Activated CD4-positive, CD25-positive, alpha-beta regulatory T cell treated with anti-CD3 and anti-CD28 coated beads, Interleukin-2, amount 50 U/mL, for 16 hours (primary cell): ENCODE results near the gene SRSF3.
A peak's percentile ranks its signal among the peaks of the same experiment; 100 is the strongest.
"Not testable (repeated sequence)": the region's sequence is repeated elsewhere in the genome, so short reads cannot be mapped to it uniquely, and the experiment has no call there.

ENCODE experiments used
- DNase-seq: peaks from one replicate; pipeline ENCODE4 v3.0.0-alpha.2; 2020; ENCODE audit warnings: low read depth, low spot score

Gene SRSF3

DNA sequence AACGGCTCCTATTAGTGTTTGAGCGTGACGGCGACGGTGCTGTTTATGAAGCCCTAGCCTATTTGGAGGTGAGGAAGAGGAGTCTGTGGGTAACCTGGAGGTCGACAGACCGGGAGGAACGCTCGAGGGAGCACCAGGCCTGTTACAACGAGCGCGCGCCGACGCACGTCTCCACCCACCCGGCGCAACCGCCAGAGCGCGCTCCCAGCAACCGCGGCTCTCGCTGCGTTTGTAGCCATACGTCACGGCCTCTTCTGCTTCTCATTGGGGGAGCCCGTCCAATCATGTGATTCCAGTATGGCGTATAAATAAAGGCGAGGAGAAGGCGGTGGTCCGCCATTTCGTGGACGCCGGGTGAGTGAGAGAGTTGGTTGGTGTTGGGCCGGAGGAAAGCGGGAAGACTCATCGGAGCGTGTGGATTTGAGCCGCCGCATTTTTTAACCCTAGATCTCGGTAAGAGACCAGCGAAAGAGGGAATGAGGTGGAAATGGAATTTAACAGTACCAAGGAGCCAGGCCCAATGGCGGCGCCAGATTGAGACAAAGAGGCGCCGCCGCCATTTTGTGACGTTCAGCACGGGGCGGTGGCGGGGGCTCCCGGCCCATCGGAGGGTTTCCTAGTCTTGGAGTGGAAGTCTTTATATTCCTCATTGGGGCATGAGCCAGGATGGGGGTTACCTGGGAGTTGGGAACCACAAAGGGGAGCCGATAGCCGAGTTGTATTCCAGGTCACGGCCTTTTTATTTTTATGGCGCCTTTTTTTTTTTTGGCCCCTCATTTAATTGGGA, at the start of gene SRSF3:
TSS of gene SRSF3 (plus strand) at position 334 of the 787 bp plus-strand sequence. CDS start 2,401 bp downstream, outside the sequence.
- DNase-seq = peak; percentile 95

DNA sequence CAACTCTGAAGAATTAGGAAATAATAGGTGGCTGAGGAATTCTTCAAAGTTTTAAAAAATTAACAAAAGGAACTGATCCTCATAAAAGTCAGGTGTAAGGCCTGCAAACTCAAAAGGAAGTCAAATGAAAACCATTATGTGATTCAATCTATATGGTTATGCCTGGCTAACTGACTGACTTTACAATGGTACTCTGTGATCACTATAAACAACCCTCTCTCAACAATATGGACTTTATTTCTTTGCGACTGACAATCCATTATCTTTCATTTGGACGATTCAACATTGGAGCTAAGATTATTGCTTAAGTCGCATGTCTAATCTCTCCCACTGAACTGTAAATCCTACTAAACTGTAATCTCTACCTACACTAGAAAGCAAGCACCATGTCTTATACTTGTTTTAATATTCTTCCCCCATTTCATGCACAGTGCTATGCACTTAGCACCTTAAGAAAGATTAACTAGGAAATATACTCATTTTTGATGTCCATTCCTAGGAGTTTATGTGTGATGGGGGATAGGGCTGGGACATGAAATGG, 48.3 kb upstream of the SRSF3 start:
- DNase-seq = no peak

DNA sequence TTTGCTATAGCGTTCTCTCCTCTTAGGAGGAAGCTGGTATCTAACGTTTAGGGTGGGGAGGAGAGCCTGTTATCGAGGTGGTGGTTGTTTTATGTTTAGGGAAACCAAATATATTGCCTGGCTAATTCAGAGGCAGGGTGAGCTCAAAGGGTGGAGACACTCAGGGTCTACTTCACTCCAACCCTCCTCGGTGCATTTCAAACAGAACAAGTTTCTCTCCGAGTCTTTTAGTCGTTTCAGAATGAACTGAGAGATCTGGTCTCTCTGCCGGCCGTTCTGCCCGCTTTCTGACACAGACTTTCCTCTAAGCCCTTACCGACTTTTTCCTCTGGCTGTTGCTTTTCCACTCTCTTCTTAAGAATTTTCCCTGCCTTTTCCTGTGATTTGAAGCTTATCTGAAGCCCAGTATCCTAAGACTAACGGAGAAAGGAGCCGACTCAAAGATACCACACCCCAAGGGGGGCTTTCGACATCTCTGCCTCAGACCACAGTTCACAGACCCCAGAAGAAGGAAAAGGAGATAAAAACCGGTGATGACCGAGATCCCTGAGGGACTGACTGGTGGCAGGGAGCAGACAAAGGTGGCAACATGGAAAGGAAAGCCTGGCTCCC, 47.7 kb upstream of the SRSF3 start:
- DNase-seq = no peak

DNA sequence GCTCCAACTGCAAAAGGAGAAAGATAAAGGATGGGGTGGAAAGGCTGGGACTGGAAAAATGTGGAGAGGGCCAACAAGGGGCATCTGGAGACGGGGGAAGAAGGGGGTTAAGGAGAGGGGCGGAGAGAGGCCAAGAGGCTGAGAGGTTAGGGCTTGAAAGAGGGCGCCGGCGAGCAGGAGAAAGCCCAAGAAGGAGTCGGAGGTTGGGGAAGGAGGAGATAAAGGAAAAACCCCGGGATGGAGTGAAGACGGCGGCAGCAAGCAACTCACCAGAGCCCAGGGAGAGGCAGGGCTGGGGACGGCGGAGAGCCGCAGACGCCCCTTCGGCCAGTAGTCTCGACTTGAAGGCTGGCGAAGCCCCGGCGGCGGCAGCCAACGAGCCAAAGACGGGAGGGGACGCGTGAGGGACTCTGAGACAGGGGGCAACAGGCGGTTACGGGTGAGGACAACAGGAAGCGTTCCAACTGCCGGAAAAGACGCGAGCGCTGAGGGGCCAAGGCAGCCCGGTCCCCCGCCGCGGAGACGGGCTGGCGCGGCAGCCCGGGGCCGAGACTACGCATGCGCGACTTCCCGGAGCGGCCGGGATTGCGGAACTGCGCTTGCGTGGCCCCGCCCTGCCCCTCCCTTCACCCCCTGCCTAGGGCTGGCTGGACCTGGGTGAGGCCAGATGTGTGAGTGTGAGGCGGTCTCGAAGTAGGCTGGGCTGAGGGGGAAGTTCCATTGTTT, 47.1 kb upstream of the SRSF3 start, which contains the start of gene STK38:
TSS of gene STK38 (minus strand) at position 560 of the 726 bp plus-strand sequence. CDS start 7,277 bp downstream, outside the sequence.
- peak; percentile 84 for DNase-seq

DNA sequence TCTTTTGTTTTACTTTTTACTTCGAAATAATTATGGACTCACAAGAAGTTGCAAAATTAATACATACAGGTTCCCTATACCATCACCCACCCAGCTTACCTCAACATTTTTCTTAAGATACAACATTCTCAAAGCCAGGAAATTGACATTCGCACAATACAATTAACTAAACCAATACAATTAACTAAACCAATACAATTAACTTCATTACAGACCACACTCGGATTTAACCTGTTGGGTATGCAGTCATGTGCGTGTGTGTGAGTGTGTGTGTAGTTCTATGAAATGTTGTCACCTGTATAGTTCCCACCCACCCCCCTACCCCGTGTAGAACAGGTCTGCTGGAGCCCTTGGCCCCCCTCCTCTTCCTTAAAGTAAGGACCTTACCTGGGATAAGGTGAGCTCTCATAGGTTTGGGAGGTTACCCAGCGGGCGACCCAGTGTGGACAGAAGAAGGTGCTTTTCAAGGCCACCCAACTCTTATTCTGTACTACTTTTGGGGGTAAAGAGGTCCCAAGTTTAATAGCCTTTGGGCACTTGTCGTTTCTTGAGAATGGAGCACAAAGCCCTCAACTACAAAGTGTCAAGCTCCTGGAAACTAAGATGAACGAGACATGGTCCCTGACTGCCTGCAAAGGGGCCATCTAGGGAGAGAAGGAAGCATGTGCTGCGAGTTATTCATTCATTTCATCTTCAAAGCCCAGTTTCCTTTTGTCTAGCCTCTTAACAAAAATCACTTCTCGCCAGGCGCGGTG, 46.3 kb upstream of the SRSF3 start:
- DNase-seq = no peak

DNA sequence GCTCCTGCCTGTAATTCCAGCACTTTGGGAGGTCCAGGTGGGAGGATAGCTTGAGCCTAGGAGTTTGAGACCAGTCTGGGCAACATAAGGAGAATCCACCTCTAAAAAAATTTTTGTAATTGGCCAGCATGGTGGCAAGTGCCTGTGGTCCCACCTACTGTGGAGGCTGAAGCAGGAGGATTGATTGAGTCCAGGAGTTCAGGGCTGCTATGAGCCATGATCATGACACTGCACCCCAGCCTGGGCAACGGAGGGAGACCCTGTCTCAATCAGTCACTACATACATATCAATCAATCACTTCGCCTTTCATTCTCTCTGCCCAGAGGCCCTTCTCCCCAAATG, 45.8 kb upstream of the SRSF3 start:
- DNase-seq = no peak

DNA sequence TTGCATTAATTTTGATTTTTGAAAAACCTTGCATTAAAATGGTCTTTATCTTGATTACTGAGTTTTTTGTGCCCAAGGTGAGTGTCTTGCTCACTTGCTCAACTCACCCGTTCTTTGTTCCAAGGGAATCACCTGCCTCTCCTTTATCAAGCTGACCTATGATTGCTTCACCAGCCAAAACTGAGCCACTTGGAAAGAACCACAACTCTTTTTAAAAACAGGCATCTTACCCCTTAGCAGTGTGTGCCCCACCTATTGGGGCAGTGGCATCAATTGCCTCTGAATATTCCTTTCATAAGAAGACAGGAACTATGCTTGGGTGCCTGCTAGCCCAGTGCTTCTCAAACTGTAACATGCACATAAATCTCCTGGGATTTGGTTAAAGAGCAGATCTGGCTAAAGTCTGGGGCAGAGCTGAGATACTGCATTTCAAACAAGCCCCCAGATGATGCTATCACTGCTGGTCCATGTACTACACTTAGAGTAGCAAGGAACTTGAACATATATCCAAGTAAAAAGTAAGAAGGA, 43.6 kb upstream of the SRSF3 start:
- no peak for DNase-seq

DNA sequence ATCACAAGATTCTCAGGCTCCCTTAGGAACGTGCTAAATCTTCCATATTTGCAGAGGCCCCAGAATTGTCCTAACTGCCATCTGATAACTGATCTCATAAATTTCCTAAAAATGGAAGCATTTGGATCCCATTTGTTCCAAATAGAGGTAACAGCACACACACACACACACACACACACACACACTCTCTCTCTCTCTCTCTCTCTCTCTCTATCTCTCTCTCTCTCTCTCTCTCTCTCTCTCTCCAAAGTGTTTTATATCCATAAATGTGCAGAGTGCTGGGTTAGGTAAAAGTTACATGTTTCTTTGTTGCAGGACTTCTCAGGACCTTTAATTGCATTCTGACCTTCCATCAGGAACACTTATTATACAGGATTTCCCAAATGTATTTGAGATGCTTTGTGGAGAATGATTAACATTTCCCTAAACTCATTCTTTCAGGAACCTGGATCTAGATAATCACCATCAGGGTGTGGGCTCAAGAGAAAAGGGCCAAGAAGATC, 38.4 kb upstream of the SRSF3 start:
- no peak for DNase-seq

DNA sequence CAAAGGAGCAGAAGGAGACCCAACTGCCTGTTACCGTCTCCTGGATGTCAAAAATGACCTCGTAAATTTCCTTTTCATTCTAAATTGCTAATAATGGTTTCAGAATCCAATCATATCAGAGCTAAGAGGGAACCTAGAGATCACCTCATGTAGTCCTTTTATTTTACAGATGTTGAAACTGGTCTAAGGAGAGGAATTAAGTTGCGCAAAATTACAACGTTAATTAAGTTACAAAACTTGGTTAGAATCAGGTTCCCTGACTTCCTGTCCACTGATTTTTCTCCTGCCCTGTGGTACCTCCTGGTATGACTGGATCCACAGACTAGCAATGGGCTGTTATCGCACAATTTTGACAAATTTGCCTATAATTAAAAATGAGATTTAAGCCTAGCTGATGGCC, 37.9 kb upstream of the SRSF3 start:
- DNase-seq = no peak

DNA sequence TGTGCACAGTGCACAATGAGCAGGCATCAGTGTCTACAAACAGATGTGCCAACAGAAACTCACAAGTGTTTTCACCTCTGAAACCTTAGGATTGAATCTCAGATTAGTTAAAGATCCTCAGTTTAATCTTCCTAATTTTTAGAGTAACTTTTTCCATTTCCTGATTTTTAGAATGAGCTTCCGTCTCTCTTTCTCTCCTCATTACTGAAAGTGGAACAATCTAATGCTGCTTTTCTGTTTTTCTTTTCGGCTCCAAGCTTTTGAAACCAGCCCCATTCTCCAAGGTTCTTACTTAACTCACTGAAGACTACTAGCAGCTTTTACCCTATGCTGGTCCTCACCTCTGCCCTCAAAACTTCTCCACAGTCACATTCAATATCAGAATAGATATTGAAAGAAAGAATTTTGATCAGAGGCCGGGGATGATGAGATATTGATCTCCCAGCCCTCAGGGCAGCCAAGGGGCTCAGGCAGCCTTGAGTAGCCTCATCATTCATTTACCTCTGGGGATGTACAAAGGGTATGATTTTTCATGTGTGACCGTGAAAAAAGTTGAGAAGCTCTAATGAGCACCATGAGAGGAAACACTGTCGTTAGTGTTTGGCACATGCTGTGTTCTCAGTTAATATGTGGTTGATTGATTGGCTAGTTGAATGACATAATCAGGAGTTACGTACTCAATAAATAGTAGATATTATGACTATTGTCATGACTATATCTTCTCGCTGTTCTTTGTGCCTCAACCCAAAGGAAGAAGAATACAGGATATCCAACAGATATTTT, 35.0 kb upstream of the SRSF3 start:
- DNase-seq = no peak

DNA sequence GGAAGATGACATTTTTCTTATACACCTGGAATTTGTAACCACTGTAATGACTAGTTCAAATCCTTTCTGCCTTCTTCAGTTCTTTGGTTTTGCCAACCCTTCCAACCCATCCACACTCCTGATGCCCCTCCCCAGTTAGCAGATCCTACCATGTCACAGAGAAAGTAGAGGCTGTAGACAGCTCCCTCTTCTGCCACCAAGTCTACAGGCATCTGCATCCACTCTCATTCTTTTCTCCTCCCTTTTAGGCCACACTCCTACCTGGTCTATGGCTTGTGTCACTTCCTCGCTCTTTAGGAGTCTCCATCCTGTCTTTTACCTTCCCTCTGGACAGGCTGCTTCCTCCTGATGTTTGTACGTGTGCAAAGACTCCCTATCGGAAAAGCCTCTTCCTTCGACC, 33.3 kb upstream of the SRSF3 start:
- no peak for DNase-seq

DNA sequence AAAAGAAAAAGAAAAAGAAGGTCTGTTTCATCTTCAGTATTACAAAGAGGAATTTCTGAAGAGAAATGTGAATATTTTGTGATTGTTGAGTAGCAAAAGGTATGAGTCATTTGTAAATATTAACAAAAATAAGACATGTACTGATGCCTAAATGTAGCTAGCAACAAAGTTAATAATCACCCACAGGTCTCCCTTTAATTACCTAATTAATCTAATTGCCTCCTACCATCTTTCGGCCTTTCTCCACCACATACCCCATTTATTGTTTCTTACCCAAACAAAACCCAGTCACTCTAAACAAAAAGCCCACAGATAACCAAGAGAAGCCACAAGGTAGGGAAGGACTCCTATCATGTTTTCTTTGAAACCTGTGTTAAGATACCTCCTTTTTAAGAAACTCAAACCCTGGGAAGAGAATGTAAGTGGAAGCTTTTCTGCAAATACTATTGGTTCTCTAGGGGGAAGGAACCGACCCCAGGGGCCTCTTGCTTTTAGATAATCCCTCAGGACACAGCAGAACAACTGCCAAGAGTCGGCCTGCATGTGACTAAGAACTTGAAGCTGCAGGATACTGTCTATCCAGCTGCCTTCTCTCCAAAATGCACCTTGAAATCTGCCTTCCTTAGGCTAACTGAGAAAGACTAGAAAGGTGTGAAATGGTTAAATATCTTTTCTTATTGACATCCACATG, 30.8 kb upstream of the SRSF3 start:
- DNase-seq = no peak

DNA sequence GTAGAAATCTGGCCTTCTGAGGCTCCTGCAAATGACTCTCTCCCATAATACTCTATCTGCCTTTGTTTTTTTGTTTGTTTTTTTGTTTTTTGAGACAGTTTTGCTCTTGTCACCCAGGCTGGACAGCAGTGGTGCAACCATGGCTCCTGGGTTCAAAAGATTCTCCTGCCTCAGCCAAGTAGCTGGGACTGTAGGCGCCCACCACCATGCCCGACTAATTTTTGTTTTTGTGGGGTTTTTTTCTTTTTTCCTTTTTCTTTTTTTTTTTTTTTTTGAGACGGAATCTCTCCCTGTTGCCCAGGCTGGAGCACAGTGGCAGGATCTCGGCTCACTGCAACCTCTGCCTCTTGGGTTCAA, 30.3 kb upstream of the SRSF3 start:
- DNase-seq = no peak

DNA sequence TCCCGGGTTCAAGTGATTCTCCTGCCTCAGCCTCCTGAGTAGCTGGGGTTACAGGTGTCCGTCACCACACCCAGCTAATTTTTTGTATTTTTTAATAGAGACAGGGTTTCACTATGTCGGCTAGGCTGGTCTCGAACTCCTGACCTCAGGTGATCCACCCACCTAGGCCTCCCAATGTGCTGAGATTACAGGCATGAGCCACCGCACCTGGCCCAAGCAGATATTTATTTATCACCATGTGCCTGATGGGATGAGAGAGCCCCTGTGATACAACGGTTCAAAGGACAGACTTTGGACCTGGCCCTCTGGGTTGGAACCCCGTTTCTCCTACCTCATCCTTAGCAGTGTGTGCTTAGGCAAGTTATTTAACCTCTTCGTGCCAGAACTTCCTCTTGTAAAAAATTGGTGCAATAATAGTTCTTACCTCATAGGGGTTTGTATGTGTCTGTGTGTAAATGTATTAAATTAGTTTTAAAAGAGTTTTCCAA, 27.7 kb upstream of the SRSF3 start:
- no peak for DNase-seq

DNA sequence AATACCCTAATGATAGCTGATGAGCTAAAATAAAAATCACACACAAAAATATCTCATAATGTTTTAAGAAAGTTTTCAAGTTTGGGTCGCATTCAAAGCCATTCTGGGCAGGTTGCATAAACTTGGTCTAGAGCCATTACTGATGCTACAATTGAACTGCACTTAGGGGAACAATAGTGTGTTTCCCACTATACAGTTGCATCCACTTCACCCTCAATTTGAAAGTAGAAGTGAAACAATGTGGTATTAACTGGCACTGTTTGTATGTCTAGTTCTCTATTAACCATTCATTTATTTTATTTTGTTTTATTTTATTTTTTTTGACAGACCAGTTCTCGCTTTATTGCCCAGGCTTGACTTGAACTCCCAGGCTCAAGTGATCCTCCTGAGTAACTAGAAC, 23.9 kb upstream of the SRSF3 start:
- no peak for DNase-seq

DNA sequence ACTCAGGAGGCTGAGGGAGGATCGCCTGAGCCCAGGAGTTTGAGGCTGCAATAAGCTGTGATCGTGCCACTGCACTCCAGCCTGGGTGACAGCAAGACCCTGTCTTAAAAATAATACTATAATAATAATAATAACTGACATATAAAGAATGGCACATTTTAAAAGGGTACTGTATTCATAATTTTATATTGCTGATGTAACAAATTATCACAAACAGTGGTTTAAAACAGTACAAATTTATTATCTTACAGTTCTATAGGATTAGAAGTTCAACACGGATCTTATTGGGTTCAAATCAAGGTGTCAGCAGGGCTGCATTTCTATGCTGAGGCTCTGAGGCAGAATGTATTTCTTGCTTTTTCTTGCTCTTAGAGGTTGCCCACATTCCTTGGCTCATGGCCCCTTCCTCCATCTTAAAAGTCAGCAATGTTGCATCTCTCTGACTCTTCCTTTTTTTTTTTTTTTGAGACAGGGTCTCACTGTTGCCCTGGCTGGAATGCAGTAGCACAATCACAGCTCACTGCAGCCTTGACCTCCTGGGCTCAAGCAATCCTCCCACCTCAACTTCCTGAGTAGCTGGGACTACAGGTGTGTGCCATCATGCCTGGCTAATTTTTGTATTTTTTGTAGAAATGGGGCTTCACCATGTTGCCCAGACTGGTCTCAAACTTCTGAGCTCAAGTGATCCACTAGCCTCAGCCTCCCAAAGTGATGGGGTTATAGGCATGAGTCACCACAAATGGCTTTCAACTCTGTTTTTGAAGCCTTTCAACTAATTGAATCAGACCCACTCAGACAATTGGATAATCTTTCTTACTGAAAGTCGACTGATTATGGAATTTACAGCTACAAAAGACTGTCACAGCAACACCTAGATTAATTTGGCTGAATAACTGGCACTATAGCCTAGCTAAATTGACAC, 22.8 kb upstream of the SRSF3 start:
- DNase-seq = no peak

DNA sequence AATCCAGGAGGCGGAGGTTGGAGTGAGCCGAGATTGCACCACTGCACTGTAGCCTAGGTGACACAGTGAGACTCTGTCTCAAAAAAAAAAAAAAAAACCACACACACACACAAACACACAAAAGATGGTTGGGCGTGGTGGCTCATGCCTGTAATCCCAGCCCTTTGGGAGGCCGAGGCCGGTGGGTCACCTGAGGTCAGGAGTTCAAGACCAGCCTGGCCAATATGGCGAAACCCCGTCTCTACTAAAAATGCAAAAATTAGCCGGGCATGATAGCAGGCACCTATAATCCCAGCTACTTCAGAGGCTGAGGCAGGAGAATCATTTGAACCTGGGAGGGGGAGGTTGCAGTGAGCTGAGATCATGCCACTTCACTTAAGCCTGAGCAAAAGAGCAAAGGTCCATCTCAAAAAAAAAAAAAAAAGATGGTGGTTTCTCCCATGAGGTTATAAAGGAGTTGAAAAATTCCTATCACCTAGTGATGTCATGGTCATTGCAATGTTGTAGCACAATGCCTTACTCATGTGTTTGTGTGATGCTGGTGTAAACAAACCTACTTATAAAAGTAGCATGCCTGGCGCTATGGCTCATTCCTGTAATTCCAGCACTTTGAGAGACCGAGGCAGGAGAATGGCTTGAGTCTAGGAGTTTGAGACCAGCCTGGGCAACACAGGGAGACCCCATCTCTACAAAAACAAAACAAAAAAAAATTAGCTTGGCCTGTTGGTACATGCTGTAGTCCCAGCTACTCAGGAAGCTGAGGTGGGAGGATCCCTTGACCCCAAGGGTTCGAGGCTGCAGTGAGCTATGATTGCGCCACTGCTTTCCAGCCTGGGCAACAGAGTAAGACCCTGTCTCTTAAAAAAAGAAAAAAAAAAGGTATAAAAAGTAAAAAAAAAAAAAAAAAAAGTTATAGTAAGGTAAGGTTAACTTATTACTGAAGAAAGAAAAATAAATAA, 21.5 kb upstream of the SRSF3 start:
- not testable (repeated sequence) for DNase-seq
